ENCODE data around the gene SLC22A1. TPM values are rescaled to one million over a fixed set of nuclear protein-coding genes. Genes with fewer than 3 reads are reported as not detected.
"Not testable (repeated sequence)": the region's sequence is repeated elsewhere in the genome, so short reads cannot be mapped to it uniquely, and the experiment has no call there.

SLC22A1 gene
- polyA plus RNA-seq, 1 donor: 0.77 TPM

GRCh38 chr6:160124007-160124406, 2.4 kb downstream of the SLC22A1 start:
- no peak for DNase-seq

GRCh38 chr6:160124605-160125004, 3.0 kb downstream of the SLC22A1 start:
- DNase-seq: no peak

- not testable (repeated sequence) for DNase-seq
These were observed 3.5 kb downstream of the SLC22A1 start for GRCh38 chr6:160125105-160125504.

GRCh38 chr6:160127270-160128124, 5.9 kb downstream of the SLC22A1 start:
- no peak for DNase-seq

- no peak for DNase-seq
These were observed 6.6 kb downstream of the SLC22A1 start for GRCh38 chr6:160128125-160128683.

- no peak for DNase-seq
These were observed 7.4 kb downstream of the SLC22A1 start for GRCh38 chr6:160128879-160129516.

- DNase-seq: no peak
These were observed 8.4 kb downstream of the SLC22A1 start for GRCh38 chr6:160129881-160130615.

GRCh38 chr6:160130729-160131484, 9.3 kb downstream of the SLC22A1 start:
- DNase-seq: no peak

GRCh38 chr6:160131636-160132296, 10.2 kb downstream of the SLC22A1 start:
- no peak for DNase-seq

- DNase-seq: no peak
These were observed 10.7 kb downstream of the SLC22A1 start for GRCh38 chr6:160132297-160132637.

- DNase-seq: no peak
These were observed 11.2 kb downstream of the SLC22A1 start for GRCh38 chr6:160132776-160133338.

GRCh38 chr6:160133441-160134336, 12.1 kb downstream of the SLC22A1 start:
- DNase-seq: no peak

GRCh38 chr6:160134337-160134751, 12.7 kb downstream of the SLC22A1 start:
- not testable (repeated sequence) for DNase-seq

- no peak for DNase-seq
These were observed 13.3 kb downstream of the SLC22A1 start for GRCh38 chr6:160134779-160135547.

GRCh38 chr6:160135907-160136655, 14.5 kb downstream of the SLC22A1 start:
- DNase-seq: no peak

GRCh38 chr6:160137130-160137988, 15.7 kb downstream of the SLC22A1 start:
- DNase-seq: no peak

GRCh38 chr6:160137989-160138835, 16.6 kb downstream of the SLC22A1 start:
- DNase-seq: peak; percentile 56
